Activated T-cell treated with anti-CD3 and anti-CD28 coated beads, Interleukin-2, amount 50 U/mL, for 4 hours (primary cell): ENCODE results near the gene ADGRG2. TPM values are rescaled to one million over a fixed set of nuclear protein-coding genes. Genes with fewer than 3 reads are reported as not detected.

Experiments used
- ATAC-seq, 2 donors: fragments of 200-7000 bp; cut with Tn5 transposase; one replicate each; pipeline ENCODE4 v1.10.0; 2021
- DNase-seq: peaks from one replicate; pipeline ENCODE4 v3.0.0-alpha.2; 2020
- H3K27me3 Mint-ChIP-seq: one replicate; pipeline ENCODE4 v1.8.0; 2021; ENCODE audit warnings: low read depth, mixed read lengths
- H3K36me3 Mint-ChIP-seq: one replicate; pipeline ENCODE4 v1.8.0; 2022; ENCODE audit warnings: mixed read lengths; ENCODE audit not compliant: insufficient read depth
- H3K4me1 Mint-ChIP-seq: one replicate; pipeline ENCODE4 v1.8.0; 2021; ENCODE audit warnings: low read depth, mixed read lengths
- H3K4me3 Mint-ChIP-seq: one replicate; pipeline ENCODE4 v1.8.0; 2021; ENCODE audit warnings: mild to moderate bottlenecking, moderate library complexity, mixed read lengths
- H3K9me3 Mint-ChIP-seq: one replicate; pipeline ENCODE4 v1.8.0; 2021; ENCODE audit warnings: mixed read lengths
- total RNA-seq, 3 donors: library from RNA; stranded (reverse); gene quantifications; one replicate each; pipeline ENCODE4 v1.2.1, GENCODE V29; 2021

Gene ADGRG2
- total RNA-seq, 3 donors from 2014 or later = not detected

DNA sequence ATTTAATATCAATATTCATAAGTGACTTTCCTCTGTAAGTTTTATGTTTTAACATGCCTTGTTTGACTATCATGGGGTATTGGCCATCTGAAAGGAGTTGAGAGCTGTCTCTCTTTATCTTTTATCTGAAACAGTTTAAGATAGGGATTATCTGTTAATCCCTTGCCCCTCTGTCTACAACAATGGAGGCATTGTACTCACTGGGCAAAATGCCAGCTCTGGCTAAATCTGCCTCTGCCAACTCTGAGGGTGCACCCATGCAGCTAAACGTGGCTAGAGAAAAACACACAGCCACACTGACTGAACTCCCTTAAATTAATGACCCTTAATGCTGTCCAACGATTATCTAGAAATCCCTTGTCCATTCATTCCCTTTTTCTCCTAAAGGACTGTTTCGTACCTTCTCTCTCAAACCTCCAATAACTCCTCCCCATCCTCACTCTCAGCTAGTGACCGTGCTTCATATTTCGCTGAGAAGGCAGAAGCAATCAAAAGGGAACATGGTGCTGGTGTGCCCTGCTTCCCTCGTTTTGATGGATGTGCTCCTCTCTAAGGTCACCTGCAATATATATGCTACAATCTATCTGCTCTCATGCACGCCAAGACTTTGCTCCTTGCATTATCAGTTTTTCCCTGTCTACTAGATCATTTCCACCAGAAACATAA, 148.6 kb downstream of the ADGRG2 start:
- ATAC-seq (no peak), DNase-seq (no peak)
- Mint-ChIP-seq H3K4me3 (no peak overlapping the region), H3K9me3 (no peaks in the 10 kb centered on the region), H3K27me3 (no peaks in the 10 kb centered on the region), H3K36me3 (peaks cover 6% of the 10 kb centered on the region), H3K4me1 (peaks cover 2% of the 10 kb centered on the region)

DNA sequence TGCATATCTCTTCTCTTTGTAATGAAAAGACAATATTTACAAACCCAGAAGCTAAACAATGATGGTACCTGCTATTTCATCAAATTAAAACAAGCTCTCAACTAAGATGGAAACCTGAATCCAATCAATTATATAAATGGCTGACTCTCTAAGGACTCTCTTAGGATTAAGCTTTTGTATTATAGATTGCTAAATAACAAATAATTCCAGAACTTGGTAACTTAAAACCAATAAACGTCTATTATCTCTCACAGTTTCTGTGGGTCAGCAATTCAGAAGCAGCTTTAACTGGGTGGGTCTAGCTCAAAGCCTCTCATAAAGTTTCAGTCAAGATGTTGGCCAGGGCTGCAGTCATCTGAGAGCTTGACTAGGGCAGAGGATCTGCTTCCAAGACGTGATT, 150.8 kb downstream of the ADGRG2 start:
- ATAC-seq = no peak
- H3K27me3 Mint-ChIP-seq = no peaks in the 10 kb centered on the region

DNA sequence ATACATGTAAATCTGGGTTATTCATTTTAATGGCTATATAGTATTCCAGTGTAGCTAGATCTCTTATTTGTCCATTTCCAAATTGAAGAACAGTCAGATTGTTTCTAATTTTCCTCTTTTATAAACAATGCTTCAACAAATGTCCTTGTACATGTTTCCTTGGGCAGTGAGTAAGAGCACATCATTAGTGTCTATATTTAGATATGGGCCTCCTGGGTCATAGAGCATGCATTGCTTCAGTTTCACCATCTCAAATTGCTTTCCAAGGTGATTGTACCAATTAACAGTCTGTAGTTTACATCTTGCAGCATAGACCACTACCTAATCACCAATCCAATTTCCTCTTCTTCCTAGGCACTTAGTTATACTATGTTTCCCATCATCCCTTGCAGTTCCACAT, 151.8 kb downstream of the ADGRG2 start:
- DNase-seq (no peak), ATAC-seq (no peak)
- H3K36me3 Mint-ChIP-seq = peaks cover 4% of the 10 kb centered on the region
- no peaks in the 10 kb centered on the region for H3K27me3 Mint-ChIP-seq
- H3K4me1 Mint-ChIP-seq = peaks cover 4% of the 10 kb centered on the region
- H3K4me3 Mint-ChIP-seq = no peak overlapping the region
- no peaks in the 10 kb centered on the region for H3K9me3 Mint-ChIP-seq

More for the DNA sequence above, 150.8 kb downstream of the ADGRG2 start:
- no peak for DNase-seq
- peaks cover 6% of the 10 kb centered on the region for H3K36me3 Mint-ChIP-seq
- H3K4me3 Mint-ChIP-seq = no peak overlapping the region
- H3K9me3 Mint-ChIP-seq = no peaks in the 10 kb centered on the region
- H3K4me1 Mint-ChIP-seq = peaks cover 4% of the 10 kb centered on the region

DNA sequence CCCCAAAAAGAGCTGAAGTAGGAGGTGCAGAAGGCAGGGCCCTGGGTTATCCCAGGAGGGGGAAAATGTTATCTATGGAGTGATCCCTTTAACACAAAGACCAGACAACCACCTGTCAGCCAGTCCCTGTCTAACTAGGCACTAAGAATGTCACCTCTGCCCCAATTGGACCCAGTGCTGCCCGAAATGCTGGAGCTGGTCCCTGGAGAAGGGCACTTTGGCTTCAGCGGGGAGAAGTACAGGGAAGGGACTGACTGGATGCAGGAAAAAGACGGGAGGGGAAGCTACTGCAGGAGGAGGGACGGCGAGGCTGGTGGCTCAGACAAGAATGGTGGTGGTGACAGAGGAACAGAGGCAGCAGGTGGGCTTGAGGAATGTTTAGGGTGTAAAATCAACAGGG, 155.6 kb downstream of the ADGRG2 start:
- Mint-ChIP-seq H3K4me1 (peaks cover 14% of the 10 kb centered on the region), H3K36me3 (no peaks in the 10 kb centered on the region), H3K27me3 (no peaks in the 10 kb centered on the region), H3K4me3 (no peak overlapping the region), H3K9me3 (no peaks in the 10 kb centered on the region)
- ATAC-seq = no peak
- DNase-seq = no peak

DNA sequence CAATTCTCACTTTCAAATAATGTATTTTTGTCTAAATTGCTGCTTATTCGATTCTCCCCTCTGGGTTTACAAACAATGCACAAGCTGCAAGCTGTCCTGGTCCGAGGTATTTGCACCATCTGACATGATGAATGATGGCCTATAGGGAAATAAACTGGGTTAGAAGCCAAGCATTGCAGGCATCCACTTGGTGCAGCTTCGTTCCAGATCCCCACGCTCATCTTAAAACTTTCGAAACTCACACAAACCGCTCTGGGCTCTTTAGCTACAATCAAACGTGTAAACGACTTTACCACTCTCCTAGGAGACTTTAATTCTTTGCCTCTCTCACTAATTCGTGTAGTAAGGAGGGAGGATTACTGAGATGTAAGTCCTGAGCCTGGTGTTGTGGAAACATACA, 157.4 kb downstream of the ADGRG2 start:
- H3K4me1 Mint-ChIP-seq = peaks cover 21% of the 10 kb centered on the region
- no peaks in the 10 kb centered on the region for H3K9me3 Mint-ChIP-seq
- no peaks in the 10 kb centered on the region for H3K27me3 Mint-ChIP-seq
- no peak for DNase-seq
- ATAC-seq = no peak
- no peaks in the 10 kb centered on the region for H3K36me3 Mint-ChIP-seq
- no peak overlapping the region for H3K4me3 Mint-ChIP-seq

DNA sequence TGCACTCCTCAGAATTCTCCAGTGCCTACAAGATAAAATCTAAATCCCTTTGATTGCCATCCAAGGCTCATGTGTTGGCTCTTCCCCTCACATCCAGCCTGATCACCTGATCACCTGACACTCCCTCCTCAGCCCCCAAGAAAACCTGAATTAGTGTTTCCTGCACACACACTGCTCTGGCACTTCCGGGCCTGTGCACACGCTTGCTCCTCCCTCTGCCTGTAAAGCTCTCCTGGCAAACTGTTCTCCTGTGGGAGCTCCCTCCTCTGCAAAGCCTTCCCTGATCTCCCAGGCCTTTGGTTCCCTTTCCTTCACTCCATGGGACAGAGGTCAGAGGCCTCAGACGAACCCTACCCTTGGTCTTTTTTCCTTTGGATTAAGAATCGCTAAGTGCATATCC, 158.2 kb downstream of the ADGRG2 start:
- Mint-ChIP-seq H3K4me3 (no peak overlapping the region), H3K4me1 (peaks cover 21% of the 10 kb centered on the region), H3K27me3 (no peaks in the 10 kb centered on the region), H3K9me3 (no peaks in the 10 kb centered on the region), H3K36me3 (peaks cover 1% of the 10 kb centered on the region)
- DNase-seq = no peak
- ATAC-seq = no peak

DNA sequence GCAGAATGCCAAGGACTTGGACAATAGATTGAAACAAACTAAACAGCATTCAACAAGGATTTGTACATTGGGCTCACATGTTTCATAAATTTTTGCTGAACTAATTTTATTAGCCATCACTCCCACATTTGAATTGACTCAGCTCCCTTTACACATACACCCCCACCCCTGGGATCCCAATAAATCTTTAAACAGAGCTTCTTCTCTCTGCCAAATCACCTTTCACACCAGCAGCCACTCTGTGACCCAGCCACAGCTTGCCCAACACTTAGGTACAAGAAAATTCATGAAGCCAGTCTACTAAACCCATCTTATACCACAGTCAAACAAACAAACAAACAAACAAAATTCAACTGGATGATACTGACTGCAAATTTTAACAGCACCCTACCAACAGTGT, 159.9 kb downstream of the ADGRG2 start:
- H3K36me3 Mint-ChIP-seq = peaks cover 2% of the 10 kb centered on the region
- ATAC-seq (no peak), DNase-seq (no peak)
- no peak overlapping the region for H3K4me3 Mint-ChIP-seq
- peaks cover 21% of the 10 kb centered on the region for H3K4me1 Mint-ChIP-seq
- no peaks in the 10 kb centered on the region for H3K9me3 Mint-ChIP-seq
- no peaks in the 10 kb centered on the region for H3K27me3 Mint-ChIP-seq

DNA sequence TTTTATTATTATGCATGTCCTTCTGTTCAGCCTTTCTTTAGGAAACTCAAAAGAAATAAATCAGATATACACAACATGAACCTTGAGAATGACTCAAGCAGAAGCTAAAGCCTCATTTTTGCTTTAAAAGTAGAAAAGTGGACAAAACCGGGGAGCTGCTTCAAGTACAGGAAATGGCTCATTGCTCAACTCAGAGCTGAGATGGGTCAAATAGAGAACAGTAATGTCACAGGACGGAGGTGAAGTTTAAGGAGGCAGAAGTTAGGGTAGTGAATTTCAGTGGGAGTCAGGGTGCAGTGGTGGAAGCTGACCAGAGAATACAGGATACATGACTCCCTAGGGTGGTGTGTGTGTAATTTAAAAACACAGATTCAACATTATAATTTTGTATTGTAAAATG, 160.6 kb downstream of the ADGRG2 start:
- Mint-ChIP-seq H3K4me3 (no peak overlapping the region), H3K4me1 (peaks cover 20% of the 10 kb centered on the region)

DNA sequence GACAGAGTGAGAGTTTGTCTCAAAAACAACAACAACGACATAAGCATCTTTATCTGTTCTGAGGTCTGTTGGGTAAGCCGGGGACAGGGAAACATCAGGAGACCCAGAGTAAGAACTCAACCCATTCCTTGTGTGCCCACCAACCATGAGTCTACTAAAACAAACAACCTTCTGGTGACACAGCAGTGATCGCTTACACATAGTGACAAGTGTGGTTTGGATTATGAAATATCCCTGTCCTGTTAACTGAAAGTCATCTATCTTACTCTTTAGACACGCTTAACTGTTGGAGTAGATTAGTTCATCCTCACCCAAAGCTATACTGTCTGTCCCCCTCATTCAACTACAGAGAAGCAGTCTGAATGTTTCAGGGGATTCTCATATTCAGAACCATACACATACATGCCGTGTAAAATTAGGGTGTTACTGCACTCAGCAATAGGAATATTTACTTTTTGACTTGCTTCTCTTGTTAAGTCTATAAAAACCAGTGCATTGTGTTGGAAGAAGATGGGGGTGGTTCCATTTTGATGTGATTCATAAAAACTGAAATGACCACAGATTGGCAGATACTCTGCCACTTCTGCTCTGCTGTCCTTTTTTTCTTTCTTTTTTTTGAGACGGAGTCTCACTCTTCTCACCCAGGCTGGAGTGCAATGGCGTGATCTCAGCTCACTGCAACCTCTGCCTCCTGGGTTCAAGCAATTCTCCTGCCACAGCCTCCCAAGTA, 165.8 kb downstream of the ADGRG2 start:
- ATAC-seq (no peak), DNase-seq (no peak)
- Mint-ChIP-seq H3K27me3 (no peaks in the 10 kb centered on the region), H3K9me3 (no peaks in the 10 kb centered on the region), H3K4me3 (no peak overlapping the region), H3K4me1 (peaks cover 9% of the 10 kb centered on the region), H3K36me3 (peaks cover 3% of the 10 kb centered on the region)

More for the DNA sequence above, 160.6 kb downstream of the ADGRG2 start:
- DNase-seq = no peak
- peaks cover 2% of the 10 kb centered on the region for H3K36me3 Mint-ChIP-seq
- H3K27me3 Mint-ChIP-seq = no peaks in the 10 kb centered on the region
- no peaks in the 10 kb centered on the region for H3K9me3 Mint-ChIP-seq
- no peak for ATAC-seq

DNA sequence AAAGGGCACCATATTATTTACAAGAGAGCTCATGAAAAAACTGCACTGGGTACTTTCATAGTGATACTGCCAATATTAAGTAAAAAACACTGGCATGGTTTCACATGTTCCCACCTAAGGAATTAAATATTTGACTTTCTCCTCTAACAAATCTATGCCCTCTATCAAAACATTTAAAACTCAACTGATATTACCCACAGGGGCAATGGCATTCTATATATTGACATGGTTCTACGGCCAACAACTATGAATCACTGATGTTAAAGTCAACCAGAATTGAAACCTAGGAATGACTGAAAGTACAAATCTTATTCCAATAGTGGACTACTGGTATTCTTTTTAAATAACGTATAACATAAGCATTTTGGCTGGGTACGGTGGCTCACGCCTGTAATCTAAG, 166.6 kb downstream of the ADGRG2 start:
- Mint-ChIP-seq H3K27me3 (no peaks in the 10 kb centered on the region), H3K36me3 (peaks cover 6% of the 10 kb centered on the region), H3K4me1 (peaks cover 9% of the 10 kb centered on the region), H3K9me3 (no peaks in the 10 kb centered on the region), H3K4me3 (no peak overlapping the region)
- ATAC-seq (no peak), DNase-seq (no peak)

DNA sequence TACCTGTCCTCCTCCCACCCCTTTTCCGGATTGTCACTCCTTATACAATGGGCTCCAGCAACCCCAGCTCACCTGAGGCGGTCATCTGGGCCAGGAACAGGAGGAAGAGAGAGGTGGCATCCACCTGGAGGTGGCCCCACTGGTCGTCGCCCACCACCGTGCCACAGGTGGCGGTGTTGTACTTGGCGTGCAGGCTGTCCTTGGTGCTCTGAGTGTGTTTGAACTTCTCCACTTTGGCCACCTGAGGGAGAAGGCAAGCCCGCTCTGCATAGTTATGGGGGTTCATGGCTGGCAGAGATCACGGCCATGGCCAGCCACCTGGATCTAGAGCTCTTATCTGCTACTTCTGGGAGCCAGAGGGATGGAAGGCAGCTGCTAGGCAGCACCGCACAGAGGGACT, 171.2 kb downstream of the ADGRG2 start:
- ATAC-seq (no peak), DNase-seq (no peak)
- no peaks in the 10 kb centered on the region for H3K9me3 Mint-ChIP-seq
- no peaks in the 10 kb centered on the region for H3K27me3 Mint-ChIP-seq
- peaks cover 4% of the 10 kb centered on the region for H3K4me1 Mint-ChIP-seq
- no peak overlapping the region for H3K4me3 Mint-ChIP-seq
- peaks cover 13% of the 10 kb centered on the region for H3K36me3 Mint-ChIP-seq

DNA sequence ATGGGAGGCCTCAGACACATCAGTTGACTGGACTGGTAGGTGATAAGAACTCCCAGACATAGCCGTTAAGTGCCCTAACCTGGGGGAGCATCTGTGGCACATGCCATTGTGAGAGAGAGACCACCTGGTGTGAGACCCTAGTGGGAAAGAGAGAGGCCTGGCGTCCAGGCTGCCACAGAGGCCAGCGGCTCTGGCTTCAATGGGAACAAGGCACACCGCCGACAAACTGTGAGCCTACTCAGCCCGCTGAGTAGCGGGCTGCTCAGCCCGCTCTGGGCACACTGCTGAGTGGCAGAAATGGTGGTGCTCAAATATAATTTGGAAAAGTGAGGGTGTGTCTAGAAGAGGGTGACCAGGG, 172.3 kb downstream of the ADGRG2 start:
- DNase-seq (no peak), ATAC-seq (no peak)
- H3K4me3 Mint-ChIP-seq = no peak overlapping the region
- peaks cover 16% of the 10 kb centered on the region for H3K36me3 Mint-ChIP-seq
- H3K4me1 Mint-ChIP-seq = peaks cover 1% of the 10 kb centered on the region
- no peaks in the 10 kb centered on the region for H3K9me3 Mint-ChIP-seq
- no peaks in the 10 kb centered on the region for H3K27me3 Mint-ChIP-seq

DNA sequence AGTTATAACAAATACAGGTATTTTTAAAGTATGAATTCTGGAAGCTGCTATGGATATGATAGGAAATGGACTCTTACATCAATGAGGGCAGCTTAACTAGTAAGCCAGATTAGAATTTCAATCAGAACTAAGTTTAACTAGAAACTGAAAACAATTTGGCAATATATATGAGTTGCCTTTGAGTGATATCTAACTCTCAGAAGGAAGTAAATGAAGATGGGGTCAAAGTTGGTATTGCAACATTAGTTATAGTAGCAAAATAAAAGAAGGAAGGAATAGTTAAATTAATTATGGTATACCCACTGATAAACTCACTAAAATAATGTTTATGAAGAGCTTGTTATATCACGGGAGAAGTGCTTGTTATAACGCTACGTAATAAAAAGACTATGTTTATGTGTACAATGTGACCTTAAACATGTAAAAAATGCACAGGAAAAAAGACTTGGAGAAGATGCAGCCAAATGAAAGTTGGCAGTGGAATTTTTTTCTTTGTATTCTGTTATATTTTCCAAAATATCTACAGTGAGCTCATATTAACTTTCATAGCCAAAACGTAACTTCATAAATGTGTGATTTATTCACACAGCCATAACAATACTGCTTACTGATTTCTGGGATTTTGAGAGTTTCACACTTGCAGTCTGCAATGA, 172.9 kb downstream of the ADGRG2 start:
- peaks cover 16% of the 10 kb centered on the region for H3K36me3 Mint-ChIP-seq
- H3K27me3 Mint-ChIP-seq = no peaks in the 10 kb centered on the region
- no peaks in the 10 kb centered on the region for H3K4me1 Mint-ChIP-seq
- no peaks in the 10 kb centered on the region for H3K9me3 Mint-ChIP-seq
- ATAC-seq = no peak
- no peak for DNase-seq
- H3K4me3 Mint-ChIP-seq = no peak overlapping the region

DNA sequence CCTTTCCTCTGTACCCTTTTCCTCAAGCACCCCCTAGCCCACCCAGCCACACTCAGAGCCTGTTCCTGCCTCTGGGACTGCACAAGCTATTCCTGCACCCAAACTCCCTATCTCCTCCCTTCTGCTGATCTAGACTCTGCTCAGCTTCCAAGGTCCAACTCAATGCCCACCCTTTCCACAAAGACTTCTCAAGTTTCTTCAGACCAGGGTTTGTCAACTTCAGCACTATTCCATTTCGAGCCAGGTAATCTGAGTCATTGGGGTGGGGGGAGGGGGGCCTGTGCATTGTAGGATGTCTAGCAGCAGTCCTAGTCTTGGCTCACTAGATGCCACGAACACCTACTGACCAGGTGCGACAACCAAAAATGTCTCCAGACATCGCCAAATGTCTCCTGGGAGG, 175.7 kb downstream of the ADGRG2 start:
- Mint-ChIP-seq H3K4me1 (no peaks in the 10 kb centered on the region), H3K4me3 (no peak overlapping the region), H3K27me3 (no peaks in the 10 kb centered on the region), H3K9me3 (no peaks in the 10 kb centered on the region), H3K36me3 (peaks cover 20% of the 10 kb centered on the region)
- DNase-seq (no peak), ATAC-seq (no peak)

DNA sequence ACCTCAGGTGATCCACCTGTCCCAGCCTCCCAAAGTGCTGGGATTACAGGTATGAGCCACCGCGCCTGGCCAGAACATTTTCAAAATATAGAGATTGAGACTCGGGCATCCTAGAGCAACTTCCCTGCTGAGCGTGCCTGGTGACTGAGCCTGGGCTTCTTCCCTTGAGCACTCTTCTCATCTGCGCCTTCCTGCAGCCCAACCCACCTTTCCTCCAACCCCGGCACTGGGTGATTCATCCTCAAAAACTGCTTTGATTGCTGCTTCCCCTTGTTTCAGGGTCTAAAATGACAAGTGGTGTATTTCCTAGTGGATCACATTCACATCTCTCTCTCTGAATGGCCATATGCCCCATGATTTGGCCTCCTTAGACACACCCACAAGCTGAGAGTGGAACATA, 176.1 kb downstream of the ADGRG2 start:
- Mint-ChIP-seq H3K4me1 (no peaks in the 10 kb centered on the region), H3K4me3 (no peak overlapping the region), H3K27me3 (no peaks in the 10 kb centered on the region), H3K9me3 (no peaks in the 10 kb centered on the region), H3K36me3 (peaks cover 18% of the 10 kb centered on the region)
- DNase-seq (no peak), ATAC-seq (no peak)
